Measurements from ENCODE around the gene DYSF. TPM values are rescaled to one million over a fixed set of nuclear protein-coding genes. Genes with fewer than 3 reads are reported as not detected.

Gene DYSF
- total RNA-seq, 1 donor from 2014 or later: 112 TPM

DNA sequence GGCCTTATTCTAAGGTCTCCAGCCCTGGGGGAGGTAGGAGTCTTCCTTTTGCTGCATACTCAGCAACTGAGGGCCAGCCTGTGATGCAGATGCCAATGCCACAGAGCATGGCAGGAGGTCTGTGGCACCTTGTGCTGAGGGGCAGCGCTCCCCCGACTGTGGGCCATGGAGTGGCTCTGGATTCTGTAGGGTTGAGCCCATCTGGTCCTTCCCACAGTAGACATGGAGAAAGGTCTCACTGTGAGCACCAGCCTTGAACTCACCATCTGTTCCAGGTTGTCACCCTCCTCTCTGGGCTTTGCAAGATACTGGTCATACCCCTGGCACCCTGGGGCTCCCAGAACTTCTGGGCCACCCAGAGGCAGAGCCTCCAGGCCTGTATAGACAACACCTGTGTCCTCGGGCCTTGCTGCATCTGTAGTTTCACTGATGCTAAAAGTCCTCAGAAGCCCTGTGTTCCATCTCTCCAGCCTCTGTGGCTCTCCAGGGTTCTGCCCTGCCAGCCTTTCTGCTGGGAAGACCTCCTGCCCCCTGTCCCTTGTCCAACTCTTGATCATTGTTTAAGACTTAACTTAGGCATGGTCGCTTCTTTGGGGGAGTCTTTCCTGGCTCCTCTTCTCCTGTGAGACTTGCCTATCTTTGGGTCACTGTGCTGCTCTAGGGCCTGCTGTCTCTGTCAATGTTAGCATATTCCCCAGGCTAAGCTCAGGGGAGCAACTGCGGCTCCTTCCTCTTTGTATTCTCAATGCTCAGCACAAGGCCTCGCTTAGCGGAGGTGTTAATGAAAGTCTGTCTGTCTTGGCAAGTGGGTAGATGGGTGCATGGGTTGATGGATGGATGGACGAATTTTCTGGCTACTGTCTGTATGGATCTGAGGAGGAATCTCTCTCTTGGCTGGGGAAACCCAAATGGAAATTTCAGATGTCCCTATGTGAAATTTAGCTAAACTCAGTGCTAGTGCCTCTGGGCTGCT is 160.9 kb downstream of the DYSF start:
- peak; percentile 74 for DNase-seq (ENCODE audit: low spot score)
- H3K27ac Mint-ChIP-seq (ENCODE audit: unreplicated experiment): peak overlapping the region; percentile 15
- TF ChIP-seq, protein P1, sequence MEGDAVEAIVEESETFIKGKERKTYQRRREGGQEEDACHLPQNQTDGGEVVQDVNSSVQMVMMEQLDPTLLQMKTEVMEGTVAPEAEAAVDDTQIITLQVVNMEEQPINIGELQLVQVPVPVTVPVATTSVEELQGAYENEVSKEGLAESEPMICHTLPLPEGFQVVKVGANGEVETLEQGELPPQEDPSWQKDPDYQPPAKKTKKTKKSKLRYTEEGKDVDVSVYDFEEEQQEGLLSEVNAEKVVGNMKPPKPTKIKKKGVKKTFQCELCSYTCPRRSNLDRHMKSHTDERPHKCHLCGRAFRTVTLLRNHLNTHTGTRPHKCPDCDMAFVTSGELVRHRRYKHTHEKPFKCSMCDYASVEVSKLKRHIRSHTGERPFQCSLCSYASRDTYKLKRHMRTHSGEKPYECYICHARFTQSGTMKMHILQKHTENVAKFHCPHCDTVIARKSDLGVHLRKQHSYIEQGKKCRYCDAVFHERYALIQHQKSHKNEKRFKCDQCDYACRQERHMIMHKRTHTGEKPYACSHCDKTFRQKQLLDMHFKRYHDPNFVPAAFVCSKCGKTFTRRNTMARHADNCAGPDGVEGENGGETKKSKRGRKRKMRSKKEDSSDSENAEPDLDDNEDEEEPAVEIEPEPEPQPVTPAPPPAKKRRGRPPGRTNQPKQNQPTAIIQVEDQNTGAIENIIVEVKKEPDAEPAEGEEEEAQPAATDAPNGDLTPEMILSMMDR (IDR thresholded peaks at IDR 0.05): no peak
- H3K4me3 Mint-ChIP-seq (ENCODE audit: unreplicated experiment): no peak overlapping the region
- H3K27me3 Mint-ChIP-seq (ENCODE audit: low read depth): no peaks in the 10 kb centered on the region
- H3K4me1 Mint-ChIP-seq (ENCODE audit: low read depth): peaks cover 18% of the 10 kb centered on the region
- no peaks in the 10 kb centered on the region for H3K9me3 Mint-ChIP-seq (ENCODE audit: low read depth)
- peaks cover 6% of the 10 kb centered on the region for H3K36me3 Mint-ChIP-seq (ENCODE audit: low read depth)

DNA sequence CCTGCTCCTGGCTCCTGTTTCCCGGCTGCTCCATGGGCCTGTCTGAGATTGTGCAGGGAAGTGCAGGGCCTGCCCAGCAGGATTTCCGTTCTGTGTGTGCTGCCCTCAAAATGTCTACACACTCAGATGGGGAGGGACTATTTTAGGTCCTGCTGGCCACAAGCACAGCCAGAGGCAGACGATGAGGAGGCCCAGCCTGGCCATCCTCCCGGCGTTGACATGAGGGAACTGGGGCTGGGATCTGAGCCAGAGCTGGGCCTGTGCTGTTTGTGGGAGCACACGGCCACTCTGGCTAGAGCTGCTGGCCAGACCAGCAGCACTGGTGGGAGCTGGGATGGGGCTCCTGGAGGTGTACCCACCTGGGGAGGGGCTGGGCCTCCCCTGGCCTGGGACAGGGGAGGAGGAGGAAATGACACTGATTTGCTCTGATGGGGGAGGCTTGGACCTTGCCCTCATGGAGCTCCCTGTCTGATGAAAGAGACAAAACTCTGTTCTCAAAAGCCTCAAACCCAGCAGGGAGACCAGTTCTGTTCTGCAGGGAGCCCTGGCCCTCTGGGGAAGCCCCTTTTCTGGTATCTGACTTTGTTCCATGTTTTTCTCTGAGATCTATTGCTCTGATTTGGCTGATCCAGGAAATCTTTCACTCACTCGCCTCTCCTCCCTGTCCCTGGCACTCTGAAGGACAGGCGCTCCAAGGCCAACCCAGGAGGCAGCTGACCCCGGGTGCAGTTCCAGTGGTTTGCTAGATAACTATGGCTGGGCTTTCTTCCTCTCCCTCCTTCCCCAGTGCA is 161.8 kb downstream of the DYSF start:
- peaks cover 18% of the 10 kb centered on the region for H3K4me1 Mint-ChIP-seq (ENCODE audit: low read depth)
- H3K27ac Mint-ChIP-seq (ENCODE audit: unreplicated experiment): peak overlapping the region; percentile 15
- peak; percentile 81 for DNase-seq (ENCODE audit: low spot score)

DNA sequence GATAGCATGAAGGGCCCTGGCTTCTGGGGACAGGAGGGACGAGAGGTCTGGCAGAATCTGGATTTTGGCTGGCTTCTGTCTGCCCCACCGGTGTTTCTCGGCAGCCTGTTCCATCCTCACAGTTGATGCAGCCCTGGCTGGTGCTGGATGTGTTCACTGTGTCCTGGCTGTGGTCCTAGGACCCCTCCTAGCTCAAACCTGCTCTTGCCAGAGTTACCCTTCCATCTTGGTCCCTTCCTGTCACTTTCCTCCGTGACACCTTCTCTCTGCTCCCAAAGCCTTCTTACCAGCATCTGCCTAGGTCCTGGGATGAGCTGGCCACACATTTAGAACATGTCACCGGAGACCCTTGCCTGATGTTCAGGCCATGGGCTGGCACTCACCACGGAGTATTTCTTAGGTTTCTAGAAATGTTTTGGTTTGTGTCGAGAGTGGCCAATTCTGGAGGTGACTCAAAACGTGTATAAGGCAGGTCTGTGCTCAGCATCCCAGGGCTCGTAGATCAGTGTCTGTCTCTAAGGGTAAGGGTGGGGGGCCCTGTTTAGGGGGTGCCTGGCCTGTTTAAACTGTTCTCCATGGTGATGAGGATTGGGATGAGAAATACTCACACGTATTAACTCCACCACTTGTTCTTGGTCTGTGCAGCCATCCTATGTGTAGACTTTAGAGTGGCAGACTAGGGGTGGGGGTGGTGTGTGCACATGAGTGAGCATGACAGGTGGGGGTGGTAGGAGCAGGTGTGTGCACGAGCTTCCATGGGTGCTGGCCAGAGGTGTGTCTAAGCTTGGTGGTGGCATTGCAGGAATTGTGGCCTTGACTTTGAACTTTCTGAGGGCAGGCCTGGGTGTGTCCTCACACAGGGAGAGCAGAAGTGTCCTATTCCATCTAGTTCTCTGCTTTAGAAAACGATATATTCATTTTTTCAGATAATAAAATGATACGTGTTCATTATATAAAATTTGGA is 162.7 kb downstream of the DYSF start:
- H3K4me1 Mint-ChIP-seq (ENCODE audit: low read depth): peaks cover 18% of the 10 kb centered on the region
- no peak overlapping the region for H3K27ac Mint-ChIP-seq (ENCODE audit: unreplicated experiment)
- TF ChIP-seq, protein P1 (IDR thresholded peaks at IDR 0.05): no peak
- H3K27me3 Mint-ChIP-seq (ENCODE audit: low read depth): no peaks in the 10 kb centered on the region
- H3K9me3 Mint-ChIP-seq (ENCODE audit: low read depth): no peaks in the 10 kb centered on the region
- no peak overlapping the region for H3K4me3 Mint-ChIP-seq (ENCODE audit: unreplicated experiment)
- peaks cover 7% of the 10 kb centered on the region for H3K36me3 Mint-ChIP-seq (ENCODE audit: low read depth)
- no peak for DNase-seq (ENCODE audit: low spot score)

More for the DNA sequence above, 161.8 kb downstream of the DYSF start:
- TF ChIP-seq, protein P1 (IDR thresholded peaks at IDR 0.05): no peak
- Mint-ChIP-seq H3K4me3 (ENCODE audit: unreplicated experiment) (no peak overlapping the region), H3K36me3 (ENCODE audit: low read depth) (peaks cover 6% of the 10 kb centered on the region), H3K9me3 (ENCODE audit: low read depth) (no peaks in the 10 kb centered on the region), H3K27me3 (ENCODE audit: low read depth) (no peaks in the 10 kb centered on the region)

DNA sequence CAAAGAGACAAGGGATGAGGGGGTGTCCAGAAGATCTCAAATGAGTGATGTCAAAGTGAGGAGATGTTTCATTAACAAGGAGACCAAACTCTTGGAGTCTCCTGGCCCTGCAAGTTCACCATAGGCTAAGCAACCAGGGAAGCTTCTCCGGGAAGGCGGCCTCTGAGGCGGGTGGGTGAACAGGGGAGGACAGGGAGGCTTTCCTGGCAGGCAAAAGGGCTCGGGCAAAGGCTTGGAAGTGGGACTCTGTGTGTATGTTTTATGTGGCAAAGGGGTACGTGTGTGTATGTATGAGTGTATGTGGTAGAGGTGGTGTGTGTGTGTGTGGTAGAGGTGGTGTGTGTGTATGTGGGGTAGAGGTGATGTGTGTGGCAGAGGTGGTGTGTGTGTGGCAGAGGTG is 163.9 kb downstream of the DYSF start:
- no peak overlapping the region for H3K4me3 Mint-ChIP-seq (ENCODE audit: unreplicated experiment)
- H3K4me1 Mint-ChIP-seq (ENCODE audit: low read depth): peaks cover 18% of the 10 kb centered on the region
- peaks cover 4% of the 10 kb centered on the region for H3K36me3 Mint-ChIP-seq (ENCODE audit: low read depth)
- TF ChIP-seq, protein P1 (IDR thresholded peaks at IDR 0.05): no peak
- H3K27me3 Mint-ChIP-seq (ENCODE audit: low read depth): no peaks in the 10 kb centered on the region
- no peak for DNase-seq (ENCODE audit: low spot score)
- no peak overlapping the region for H3K27ac Mint-ChIP-seq (ENCODE audit: unreplicated experiment)
- no peaks in the 10 kb centered on the region for H3K9me3 Mint-ChIP-seq (ENCODE audit: low read depth)
